HepG2 (cell line): ENCODE results near the gene COL9A2. TPM values are rescaled to one million over a fixed set of nuclear protein-coding genes. Genes with fewer than 3 reads are reported as not detected.

Experiments used
- AGO2 ChIP-seq: fragments of 200-400 bp; formaldehyde crosslinking; optimal IDR thresholded peaks from 2 replicates; pipeline ENCODE3; 2017; ENCODE audit warnings: mild to moderate bottlenecking, low read depth, low read length, moderate library complexity
- BORCS8-MEF2B ChIP-seq: sonication (generic); formaldehyde crosslinking; IDR thresholded peaks from 2 replicates; pipeline ENCODE4 v1.8.0; 2022; ENCODE audit warnings: mild to moderate bottlenecking, missing genetic modification reagents
- ELF3 ChIP-seq: IDR thresholded peaks from 2 replicates; pipeline ENCODE4 v1.6.1; 2016; ENCODE audit warnings: missing genetic modification reagents, missing compliant biosample characterization
- FOXO4 ChIP-seq: sonication (generic); formaldehyde crosslinking; conservative IDR thresholded peaks from 2 replicates; pipeline ENCODE4 v1.8.1; 2023; ENCODE audit warnings: missing genetic modification reagents
- HNF4A ChIP-seq: sonication (generic); formaldehyde crosslinking; IDR thresholded peaks from 2 replicates; pipeline ENCODE4 v1.4.0; 2020; ENCODE audit warnings: missing genetic modification reagents
- HNRNPK ChIP-seq: fragments of 200-400 bp; formaldehyde crosslinking; IDR thresholded peaks from 2 replicates; pipeline ENCODE4 v1.6.1; 2018; ENCODE audit warnings: low read length, low read depth, moderate library complexity, mild to moderate bottlenecking; ENCODE audit not compliant: poor library complexity, severe bottlenecking
- JUND ChIP-seq: sonication (generic); formaldehyde crosslinking; IDR thresholded peaks from 2 replicates; pipeline ENCODE4 v1.8.0; 2022; ENCODE audit warnings: mild to moderate bottlenecking, missing genetic modification reagents
- KDM2A ChIP-seq: sonication (generic); formaldehyde crosslinking; IDR thresholded peaks from 2 replicates; pipeline ENCODE4 v1.4.0; 2020; ENCODE audit warnings: low read depth, missing genetic modification reagents, borderline replicate concordance
- KMT2B ChIP-seq: IDR thresholded peaks from 2 replicates; pipeline ENCODE4 v1.6.1; 2016; ENCODE audit warnings: missing genetic modification reagents, missing compliant biosample characterization
- RARA ChIP-seq: IDR thresholded peaks from 2 replicates; pipeline ENCODE4 v1.6.1; 2016; ENCODE audit warnings: missing genetic modification reagents, missing compliant biosample characterization
- SAFB2 ChIP-seq: sonication (generic); formaldehyde crosslinking; IDR thresholded peaks from 2 replicates; pipeline ENCODE4 v1.5.1; 2020; ENCODE audit warnings: missing genetic modification reagents, low read depth, mild to moderate bottlenecking, borderline replicate concordance
- TBX3 ChIP-seq: fragments of 450-650 bp; IDR thresholded peaks from 2 replicates; pipeline ENCODE4 v1.6.1; 2017; ENCODE audit warnings: antibody characterized with exemption, mild to moderate bottlenecking, inconsistent platforms, borderline replicate concordance
- XRCC5 ChIP-seq: fragments of 200-400 bp; formaldehyde crosslinking; optimal IDR thresholded peaks from 2 replicates; pipeline ENCODE3; 2017; ENCODE audit warnings: mild to moderate bottlenecking, low read length
- ZFP36 ChIP-seq: fragments of 150-350 bp; IDR thresholded peaks from 2 replicates; pipeline ENCODE4 v1.6.1; 2018; ENCODE audit warnings: borderline replicate concordance, low read length, low read depth; ENCODE audit not compliant: partially characterized antibody
- ZNF142 ChIP-seq: sonication (generic); formaldehyde crosslinking; IDR thresholded peaks from 2 replicates; pipeline ENCODE4 v1.4.0; 2020; ENCODE audit warnings: missing genetic modification reagents
- ZNF747 ChIP-seq: sonication (generic); formaldehyde crosslinking; IDR thresholded peaks from 2 replicates; pipeline ENCODE4 v1.8.1; 2023; ENCODE audit warnings: missing genetic modification reagents, mild to moderate bottlenecking, borderline replicate concordance
- polyA plus RNA-seq, 8 experiments: library from polyadenylated mRNA; depleted of rRNA in 3 of 8; stranded (reverse) in 7 of 8; unstranded in 1 of 8; fragments of >200 nt; fragmentation: Illumina TruSeq in 4 of 8; extraction: Trizol in 4 of 8; gene quantifications; 2 replicates each; pipeline versions ENCODE4 v1.2.1 to v1.2.3, GENCODE V29; 2011 to 2016; ENCODE audit warnings: low read depth in 4 of 8, missing spikeins in 1 of 8, mixed read lengths in 1 of 8; ENCODE audit not compliant: insufficient read depth in 1 of 8
- total RNA-seq, 5 experiments: library from RNA; depleted of rRNA; stranded (reverse); fragments of >200 nt; fragmentation: Illumina TruSeq; extraction: Trizol; gene quantifications; 2 replicates each; pipeline ENCODE4 v1.2.3, GENCODE V29; 2016; ENCODE audit warnings: low read depth in 1 of 5
- TF ChIP-seq, protein P1 (sequence below): sonication (generic); formaldehyde crosslinking; IDR thresholded peaks from 2 replicates; pipeline ENCODE4 v1.4.0; 2020; ENCODE audit warnings: missing genetic modification reagents
- TF ChIP-seq, protein P2 (sequence below): sonication (generic); formaldehyde crosslinking; IDR thresholded peaks from 2 replicates; pipeline ENCODE4 v1.4.0; 2020; ENCODE audit warnings: missing genetic modification reagents
- TF ChIP-seq, protein P3 (sequence below): sonication (generic); formaldehyde crosslinking; IDR thresholded peaks from 2 replicates; pipeline ENCODE4 v1.8.0; 2022; ENCODE audit warnings: low read depth, missing genetic modification reagents

COL9A2 gene
- total and polyA plus RNA-seq, 2 of the 13 experiments (the other 11 are each of a cell fraction or from before 2014, with no cell fraction given) = 20.2 to 26.9 TPM

DNA sequence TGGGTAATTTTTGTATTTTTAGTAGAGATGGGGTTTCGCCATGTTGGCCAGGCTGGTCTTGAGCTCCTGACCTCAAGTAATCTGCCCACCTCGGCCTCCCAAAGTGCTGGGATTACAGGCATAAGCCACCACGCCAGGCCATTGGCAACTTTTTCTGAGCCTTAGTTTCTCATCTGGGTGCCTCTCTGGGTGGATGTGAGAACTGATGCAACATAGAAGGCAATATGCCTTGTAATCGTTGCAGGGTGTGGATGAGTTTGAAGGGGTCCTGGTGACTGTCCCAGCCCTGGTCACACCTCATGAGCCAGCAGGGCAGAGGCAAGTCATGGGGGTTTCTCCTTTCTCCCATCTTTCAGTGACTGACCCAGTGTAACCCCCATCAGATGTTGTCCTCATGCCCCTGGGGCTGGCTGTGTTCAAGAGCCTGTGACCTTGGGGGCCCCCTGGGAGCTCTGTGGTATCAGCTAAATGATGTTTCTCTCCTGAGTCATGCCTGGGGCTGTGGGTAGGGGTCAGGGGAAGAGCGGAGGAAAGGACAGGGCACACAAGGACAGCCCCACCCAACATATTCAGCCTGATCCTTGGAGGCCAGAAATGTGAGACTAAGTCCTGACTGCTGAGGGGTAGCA lies 3.6 kb downstream of the COL9A2 start (continued):
- TF ChIP-seq, protein P1, sequence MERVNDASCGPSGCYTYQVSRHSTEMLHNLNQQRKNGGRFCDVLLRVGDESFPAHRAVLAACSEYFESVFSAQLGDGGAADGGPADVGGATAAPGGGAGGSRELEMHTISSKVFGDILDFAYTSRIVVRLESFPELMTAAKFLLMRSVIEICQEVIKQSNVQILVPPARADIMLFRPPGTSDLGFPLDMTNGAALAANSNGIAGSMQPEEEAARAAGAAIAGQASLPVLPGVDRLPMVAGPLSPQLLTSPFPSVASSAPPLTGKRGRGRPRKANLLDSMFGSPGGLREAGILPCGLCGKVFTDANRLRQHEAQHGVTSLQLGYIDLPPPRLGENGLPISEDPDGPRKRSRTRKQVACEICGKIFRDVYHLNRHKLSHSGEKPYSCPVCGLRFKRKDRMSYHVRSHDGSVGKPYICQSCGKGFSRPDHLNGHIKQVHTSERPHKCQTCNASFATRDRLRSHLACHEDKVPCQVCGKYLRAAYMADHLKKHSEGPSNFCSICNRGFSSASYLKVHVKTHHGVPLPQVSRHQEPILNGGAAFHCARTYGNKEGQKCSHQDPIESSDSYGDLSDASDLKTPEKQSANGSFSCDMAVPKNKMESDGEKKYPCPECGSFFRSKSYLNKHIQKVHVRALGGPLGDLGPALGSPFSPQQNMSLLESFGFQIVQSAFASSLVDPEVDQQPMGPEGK (CRISPR knock-in tag) = peak; percentile 76
- 0 out of 2 replicates have a peak, but pooled peaks have one; percentile 24 for TF ChIP-seq JUND
- peak; percentile 91 for TF ChIP-seq RARA (CRISPR knock-in tag)
- no peak for TF ChIP-seq HNRNPK
- no peak for TF ChIP-seq TBX3
- no peak for TF ChIP-seq FOXO4
- TF ChIP-seq AGO2 = no peak
- TF ChIP-seq XRCC5 = no peak
- TF ChIP-seq KDM2A (CRISPR knock-in tag) = no peak
- TF ChIP-seq ZFP36 = no peak
- TF ChIP-seq, protein P2, sequence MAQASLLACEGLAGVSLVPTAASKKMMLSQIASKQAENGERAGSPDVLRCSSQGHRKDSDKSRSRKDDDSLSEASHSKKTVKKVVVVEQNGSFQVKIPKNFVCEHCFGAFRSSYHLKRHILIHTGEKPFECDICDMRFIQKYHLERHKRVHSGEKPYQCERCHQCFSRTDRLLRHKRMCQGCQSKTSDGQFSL (CRISPR knock-in tag) = no peak
- TF ChIP-seq ZNF142 (CRISPR knock-in tag) = no peak
- TF ChIP-seq, protein P3, sequence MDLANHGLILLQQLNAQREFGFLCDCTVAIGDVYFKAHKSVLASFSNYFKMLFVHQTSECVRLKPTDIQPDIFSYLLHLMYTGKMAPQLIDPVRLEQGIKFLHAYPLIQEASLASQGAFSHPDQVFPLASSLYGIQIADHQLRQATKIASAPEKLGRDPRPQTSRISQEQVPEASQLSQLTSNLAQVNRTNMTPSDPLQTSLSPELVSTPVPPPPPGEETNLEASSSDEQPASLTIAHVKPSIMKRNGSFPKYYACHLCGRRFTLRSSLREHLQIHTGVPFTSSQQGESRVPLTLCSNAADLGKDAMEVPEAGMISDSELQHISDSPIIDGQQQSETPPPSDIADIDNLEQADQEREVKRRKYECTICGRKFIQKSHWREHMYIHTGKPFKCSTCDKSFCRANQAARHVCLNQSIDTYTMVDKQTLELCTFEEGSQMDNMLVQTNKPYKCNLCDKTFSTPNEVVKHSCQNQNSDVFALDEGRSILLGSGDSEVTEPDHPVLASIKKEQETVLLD (CRISPR knock-in tag) = no peak
- TF ChIP-seq HNF4A (CRISPR knock-in tag) = no peak
- no peak for TF ChIP-seq KMT2B
- TF ChIP-seq ELF3 (CRISPR knock-in tag) = no peak
- TF ChIP-seq SAFB2 = no peak
- TF ChIP-seq BORCS8-MEF2B (CRISPR knock-in tag) = no peak
- no peak for TF ChIP-seq ZNF747
